ENCODE results near the gene HIVEP1.

The HIVEP1 gene

GRCh38 chr6:12049165-12049564 is 37.1 kb downstream of the HIVEP1 start:
- H3K4me1 ChIP-seq (ENCODE audit: control insufficient read depth, insufficient read depth, low read length): peaks cover 9% of the 10 kb centered on the region
- H3K27ac ChIP-seq (ENCODE audit: low read length): no peak overlapping the region
- H3K4me3 ChIP-seq (ENCODE audit: low read length in 2 of 2): no peak overlapping the region
- H3K9me3 ChIP-seq (ENCODE audit: control insufficient read depth in 2 of 2, low read length in 2 of 2): no peaks in the 10 kb centered on the region
- no peaks in the 10 kb centered on the region for H3K27me3 ChIP-seq (ENCODE audit: control insufficient read depth in 1 of 2, insufficient read depth in 2 of 2, low read length in 2 of 2)
- H3K9ac ChIP-seq (ENCODE audit: low read length in 2 of 2): no peak overlapping the region
- no peaks in the 10 kb centered on the region for H3K36me3 ChIP-seq (ENCODE audit: control insufficient read depth in 2 of 2, insufficient read depth in 2 of 2, low read length in 2 of 2)

GRCh38 chr6:12051861-12052368 is 39.8 kb downstream of the HIVEP1 start:
- Histone ChIP-seq H3K36me3 (ENCODE audit: control insufficient read depth in 2 of 2, insufficient read depth in 2 of 2, low read length in 2 of 2) (no peaks in the 10 kb centered on the region), H3K4me1 (ENCODE audit: control insufficient read depth, insufficient read depth, low read length) (no peaks in the 10 kb centered on the region), H3K27me3 (ENCODE audit: control insufficient read depth in 1 of 2, insufficient read depth in 2 of 2, low read length in 2 of 2) (no peaks in the 10 kb centered on the region), H3K27ac (ENCODE audit: low read length) (no peak overlapping the region), H3K9ac (ENCODE audit: low read length in 2 of 2) (no peak overlapping the region), H3K9me3 (ENCODE audit: control insufficient read depth in 2 of 2, low read length in 2 of 2) (no peaks in the 10 kb centered on the region), H3K4me3 (ENCODE audit: low read length in 2 of 2) (no peak overlapping the region)

- H3K27me3 ChIP-seq (ENCODE audit: control insufficient read depth in 1 of 2, insufficient read depth in 2 of 2, low read length in 2 of 2): no peaks in the 10 kb centered on the region
- H3K9me3 ChIP-seq (ENCODE audit: control insufficient read depth in 2 of 2, low read length in 2 of 2): no peaks in the 10 kb centered on the region
- H3K36me3 ChIP-seq (ENCODE audit: control insufficient read depth in 2 of 2, insufficient read depth in 2 of 2, low read length in 2 of 2): no peaks in the 10 kb centered on the region
- H3K9ac ChIP-seq (ENCODE audit: low read length in 2 of 2): no peak overlapping the region
- no peak overlapping the region for H3K4me3 ChIP-seq (ENCODE audit: low read length in 2 of 2)
- H3K27ac ChIP-seq (ENCODE audit: low read length): no peak overlapping the region
- H3K4me1 ChIP-seq (ENCODE audit: control insufficient read depth, insufficient read depth, low read length): no peaks in the 10 kb centered on the region
These were observed 46.3 kb downstream of the HIVEP1 start for GRCh38 chr6:12058172-12058961.

GRCh38 chr6:12060780-12061609 is 48.9 kb downstream of the HIVEP1 start:
- H3K9me3 ChIP-seq (ENCODE audit: control insufficient read depth in 2 of 2, low read length in 2 of 2): no peaks in the 10 kb centered on the region
- no peak overlapping the region for H3K4me3 ChIP-seq (ENCODE audit: low read length in 2 of 2)
- no peak overlapping the region for H3K27ac ChIP-seq (ENCODE audit: low read length)
- no peaks in the 10 kb centered on the region for H3K36me3 ChIP-seq (ENCODE audit: control insufficient read depth in 2 of 2, insufficient read depth in 2 of 2, low read length in 2 of 2)
- no peak overlapping the region for H3K9ac ChIP-seq (ENCODE audit: low read length in 2 of 2)
- no peaks in the 10 kb centered on the region for H3K4me1 ChIP-seq (ENCODE audit: control insufficient read depth, insufficient read depth, low read length)
- no peaks in the 10 kb centered on the region for H3K27me3 ChIP-seq (ENCODE audit: control insufficient read depth in 1 of 2, insufficient read depth in 2 of 2, low read length in 2 of 2)

GRCh38 chr6:12062605-12063004 is 50.5 kb downstream of the HIVEP1 start:
- H3K36me3 ChIP-seq (ENCODE audit: control insufficient read depth in 2 of 2, insufficient read depth in 2 of 2, low read length in 2 of 2): no peaks in the 10 kb centered on the region
- no peaks in the 10 kb centered on the region for H3K4me1 ChIP-seq (ENCODE audit: control insufficient read depth, insufficient read depth, low read length)
- H3K27me3 ChIP-seq (ENCODE audit: control insufficient read depth in 1 of 2, insufficient read depth in 2 of 2, low read length in 2 of 2): no peaks in the 10 kb centered on the region
- no peak overlapping the region for H3K27ac ChIP-seq (ENCODE audit: low read length)
- no peak overlapping the region for H3K9ac ChIP-seq (ENCODE audit: low read length in 2 of 2)
- no peak overlapping the region for H3K4me3 ChIP-seq (ENCODE audit: low read length in 2 of 2)
- H3K9me3 ChIP-seq (ENCODE audit: control insufficient read depth in 2 of 2, low read length in 2 of 2): no peaks in the 10 kb centered on the region

- H3K27me3 ChIP-seq (ENCODE audit: control insufficient read depth in 1 of 2, insufficient read depth in 2 of 2, low read length in 2 of 2): no peaks in the 10 kb centered on the region
- no peak overlapping the region for H3K27ac ChIP-seq (ENCODE audit: low read length)
- H3K9ac ChIP-seq (ENCODE audit: low read length in 2 of 2): no peak overlapping the region
- H3K4me3 ChIP-seq (ENCODE audit: low read length in 2 of 2): no peak overlapping the region
- H3K9me3 ChIP-seq (ENCODE audit: control insufficient read depth in 2 of 2, low read length in 2 of 2): no peaks in the 10 kb centered on the region
- no peaks in the 10 kb centered on the region for H3K4me1 ChIP-seq (ENCODE audit: control insufficient read depth, insufficient read depth, low read length)
- no peaks in the 10 kb centered on the region for H3K36me3 ChIP-seq (ENCODE audit: control insufficient read depth in 2 of 2, insufficient read depth in 2 of 2, low read length in 2 of 2)
These were observed 52.0 kb downstream of the HIVEP1 start for GRCh38 chr6:12064131-12064530.

GRCh38 chr6:12064538-12065071 is 52.5 kb downstream of the HIVEP1 start:
- no peak overlapping the region for H3K27ac ChIP-seq (ENCODE audit: low read length)
- no peak overlapping the region for H3K9ac ChIP-seq (ENCODE audit: low read length in 2 of 2)
- H3K36me3 ChIP-seq (ENCODE audit: control insufficient read depth in 2 of 2, insufficient read depth in 2 of 2, low read length in 2 of 2): no peaks in the 10 kb centered on the region
- no peaks in the 10 kb centered on the region for H3K9me3 ChIP-seq (ENCODE audit: control insufficient read depth in 2 of 2, low read length in 2 of 2)
- H3K4me3 ChIP-seq (ENCODE audit: low read length in 2 of 2): no peak overlapping the region
- H3K4me1 ChIP-seq (ENCODE audit: control insufficient read depth, insufficient read depth, low read length): no peaks in the 10 kb centered on the region
- no peaks in the 10 kb centered on the region for H3K27me3 ChIP-seq (ENCODE audit: control insufficient read depth in 1 of 2, insufficient read depth in 2 of 2, low read length in 2 of 2)

GRCh38 chr6:12065321-12066140 is 53.4 kb downstream of the HIVEP1 start:
- Histone ChIP-seq H3K36me3 (ENCODE audit: control insufficient read depth in 2 of 2, insufficient read depth in 2 of 2, low read length in 2 of 2) (no peaks in the 10 kb centered on the region), H3K9ac (ENCODE audit: low read length in 2 of 2) (no peak overlapping the region), H3K9me3 (ENCODE audit: control insufficient read depth in 2 of 2, low read length in 2 of 2) (no peaks in the 10 kb centered on the region), H3K27ac (ENCODE audit: low read length) (no peak overlapping the region), H3K4me1 (ENCODE audit: control insufficient read depth, insufficient read depth, low read length) (no peaks in the 10 kb centered on the region), H3K27me3 (ENCODE audit: control insufficient read depth in 1 of 2, insufficient read depth in 2 of 2, low read length in 2 of 2) (no peaks in the 10 kb centered on the region), H3K4me3 (ENCODE audit: low read length in 2 of 2) (no peak overlapping the region)

GRCh38 chr6:12066297-12066696 is 54.2 kb downstream of the HIVEP1 start:
- Histone ChIP-seq H3K27me3 (ENCODE audit: control insufficient read depth in 1 of 2, insufficient read depth in 2 of 2, low read length in 2 of 2) (no peaks in the 10 kb centered on the region), H3K27ac (ENCODE audit: low read length) (no peak overlapping the region), H3K9ac (ENCODE audit: low read length in 2 of 2) (no peak overlapping the region)

GRCh38 chr6:12068899-12069557 is 56.9 kb downstream of the HIVEP1 start:
- no peaks in the 10 kb centered on the region for H3K4me1 ChIP-seq (ENCODE audit: control insufficient read depth, insufficient read depth, low read length)
- no peaks in the 10 kb centered on the region for H3K9me3 ChIP-seq (ENCODE audit: control insufficient read depth in 2 of 2, low read length in 2 of 2)
- no peaks in the 10 kb centered on the region for H3K27me3 ChIP-seq (ENCODE audit: control insufficient read depth in 1 of 2, insufficient read depth in 2 of 2, low read length in 2 of 2)
- no peak overlapping the region for H3K4me3 ChIP-seq (ENCODE audit: low read length in 2 of 2)
- no peaks in the 10 kb centered on the region for H3K36me3 ChIP-seq (ENCODE audit: control insufficient read depth in 2 of 2, insufficient read depth in 2 of 2, low read length in 2 of 2)
- no peak overlapping the region for H3K27ac ChIP-seq (ENCODE audit: low read length)
- no peak overlapping the region for H3K9ac ChIP-seq (ENCODE audit: low read length in 2 of 2)

More at GRCh38 chr6:12066297-12066696, 54.2 kb downstream of the HIVEP1 start:
- Histone ChIP-seq H3K9me3 (ENCODE audit: control insufficient read depth in 2 of 2, low read length in 2 of 2) (no peaks in the 10 kb centered on the region), H3K36me3 (ENCODE audit: control insufficient read depth in 2 of 2, insufficient read depth in 2 of 2, low read length in 2 of 2) (no peaks in the 10 kb centered on the region), H3K4me3 (ENCODE audit: low read length in 2 of 2) (no peak overlapping the region), H3K4me1 (ENCODE audit: control insufficient read depth, insufficient read depth, low read length) (no peaks in the 10 kb centered on the region)

Data from stomach smooth muscle (tissue), 2 donors.